ENCODE measurements around the gene NANOS1. TPM values are rescaled to one million over a fixed set of nuclear protein-coding genes. Genes with fewer than 3 reads are reported as not detected.
"Not testable (repeated sequence)": the region's sequence is repeated elsewhere in the genome, so short reads cannot be mapped to it uniquely, and the experiment has no call there.

NANOS1 gene
- polyA plus RNA-seq, 10 donors = 3.1 to 10.3 (median 5.4) TPM

- no peak for DNase-seq
Observed at GRCh38 chr10:119005362-119006043, 24.0 kb upstream of the NANOS1 start.

DNA sequence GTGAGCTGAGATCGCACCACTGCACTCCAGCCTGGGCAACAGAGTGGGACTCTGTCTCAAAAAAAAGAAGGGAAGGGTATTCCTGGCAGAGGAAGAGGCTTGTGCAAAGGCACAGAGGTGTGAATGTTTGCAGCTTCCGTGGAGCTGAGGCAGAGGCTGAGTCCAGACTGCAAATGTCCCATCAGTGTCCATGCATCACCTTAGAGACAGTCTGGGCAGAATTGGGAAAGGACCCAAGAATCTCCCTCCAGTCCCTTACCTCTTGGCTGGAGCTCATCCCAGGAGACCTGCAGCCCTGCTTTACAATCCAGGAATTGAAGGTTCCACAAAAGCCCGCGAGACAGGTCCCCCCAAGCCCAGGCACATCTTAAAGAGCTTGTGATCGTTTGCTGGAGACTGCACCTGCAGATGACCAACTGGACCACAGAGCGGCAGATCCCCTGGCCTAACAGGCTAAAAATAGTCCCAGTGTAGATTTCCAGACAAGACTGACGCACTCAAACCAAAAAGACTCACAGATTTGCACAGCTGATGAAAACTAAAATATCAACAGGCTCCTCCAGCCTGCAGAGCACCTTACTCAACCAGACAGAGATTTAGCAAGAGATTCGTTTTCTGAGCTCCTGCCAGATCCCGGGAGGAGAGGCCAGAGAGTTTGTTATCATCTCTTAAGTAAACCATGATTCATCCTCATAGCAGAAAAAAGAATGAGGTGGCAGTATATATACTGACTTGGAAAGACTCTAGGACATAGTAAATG lies 22.9 kb upstream of the NANOS1 start:
- peak in 2 of 3 donors; percentile 54 to 88 for DNase-seq

GRCh38 chr10:119007211-119007574 lies 22.3 kb upstream of the NANOS1 start:
- no peak for DNase-seq

DNA sequence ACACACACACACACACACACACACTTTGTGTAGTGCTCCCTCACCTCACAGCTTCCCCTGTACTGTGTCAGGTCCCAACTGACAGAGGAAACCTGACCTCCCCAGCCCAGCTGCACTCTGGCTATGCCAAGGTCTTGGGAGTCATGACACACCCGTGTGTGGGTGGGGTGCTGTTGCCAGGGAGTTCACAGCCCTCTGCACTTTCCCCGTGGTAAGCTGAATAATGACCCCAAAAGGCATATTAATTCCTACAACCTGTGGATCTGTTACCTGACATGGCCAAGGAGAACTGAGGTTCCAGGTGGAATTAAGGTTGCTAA lies 8.9 kb upstream of the NANOS1 start:
- no peak for DNase-seq

DNA sequence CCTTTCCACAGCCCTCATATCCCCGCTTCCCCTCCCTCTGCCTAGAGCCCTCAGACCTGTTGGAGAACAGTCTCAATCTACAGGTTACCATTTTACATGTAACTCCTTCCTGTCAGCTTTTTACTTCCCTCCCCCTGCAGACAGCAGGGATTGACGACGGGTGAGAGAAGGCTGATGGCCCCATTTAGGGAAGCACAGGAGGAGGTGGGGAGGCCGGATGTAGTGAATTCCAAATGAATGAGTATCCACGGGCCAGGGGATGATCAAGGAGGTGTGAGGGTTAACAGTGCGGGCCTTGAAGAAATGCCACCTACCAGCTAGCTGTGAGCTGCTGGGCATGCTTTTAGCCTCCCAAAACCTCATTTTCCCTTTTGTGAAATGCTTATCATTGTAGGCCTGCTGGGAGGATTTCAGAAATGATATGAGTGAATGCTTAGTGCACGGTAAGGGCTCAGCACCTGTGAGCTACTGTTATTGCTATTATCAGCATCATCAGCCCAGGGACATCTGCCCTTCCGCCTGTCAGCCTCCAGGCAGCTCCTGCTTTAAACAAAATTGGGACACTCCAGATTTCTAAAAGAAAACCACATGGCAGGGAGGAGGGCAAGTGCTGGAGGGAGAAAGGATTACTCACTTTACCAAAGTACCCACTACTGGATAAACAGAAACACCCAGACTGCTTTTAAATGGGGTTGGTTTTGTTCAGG lies 6.5 kb upstream of the NANOS1 start:
- peak in 1 of 3 donors; percentile 32 for DNase-seq

GRCh38 chr10:119023553-119023868 lies 6.0 kb upstream of the NANOS1 start:
- no peak for DNase-seq

DNA sequence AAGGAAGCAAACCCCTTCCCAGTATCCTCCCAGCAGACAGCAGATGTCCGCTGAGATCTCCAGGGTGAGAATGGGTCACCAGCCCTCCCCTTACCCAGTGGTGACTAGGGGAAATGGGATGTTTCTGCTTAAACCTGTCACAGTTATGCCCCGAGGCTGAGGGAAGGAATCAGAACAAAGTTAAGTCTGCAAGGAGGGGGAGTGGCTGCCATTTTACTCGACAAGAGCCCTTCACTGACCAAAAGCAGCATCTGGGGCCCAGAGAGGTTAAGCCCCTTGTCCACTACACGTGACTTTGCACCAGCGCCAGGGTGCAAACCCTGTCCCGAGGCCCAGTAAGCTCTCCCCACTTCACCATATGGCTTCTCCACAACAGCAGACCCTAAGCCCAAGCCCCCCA lies 4.6 kb upstream of the NANOS1 start:
- no peak for DNase-seq

GRCh38 chr10:119025336-119025735 lies 4.2 kb upstream of the NANOS1 start:
- peak in 2 of 3 donors; percentile 37 to 42 for DNase-seq

- DNase-seq = no peak
Observed at GRCh38 chr10:119025776-119026175, 3.7 kb upstream of the NANOS1 start.

- no peak for DNase-seq
Observed at GRCh38 chr10:119026301-119027110, 3.0 kb upstream of the NANOS1 start.

GRCh38 chr10:119028445-119028899 lies 1.0 kb upstream of the NANOS1 start:
- not testable (repeated sequence) for DNase-seq

- peak; percentile 84 to 95 (median 93) for DNase-seq
Observed at GRCh38 chr10:119028900-119029612, 458 bp upstream of the NANOS1 start.

DNA sequence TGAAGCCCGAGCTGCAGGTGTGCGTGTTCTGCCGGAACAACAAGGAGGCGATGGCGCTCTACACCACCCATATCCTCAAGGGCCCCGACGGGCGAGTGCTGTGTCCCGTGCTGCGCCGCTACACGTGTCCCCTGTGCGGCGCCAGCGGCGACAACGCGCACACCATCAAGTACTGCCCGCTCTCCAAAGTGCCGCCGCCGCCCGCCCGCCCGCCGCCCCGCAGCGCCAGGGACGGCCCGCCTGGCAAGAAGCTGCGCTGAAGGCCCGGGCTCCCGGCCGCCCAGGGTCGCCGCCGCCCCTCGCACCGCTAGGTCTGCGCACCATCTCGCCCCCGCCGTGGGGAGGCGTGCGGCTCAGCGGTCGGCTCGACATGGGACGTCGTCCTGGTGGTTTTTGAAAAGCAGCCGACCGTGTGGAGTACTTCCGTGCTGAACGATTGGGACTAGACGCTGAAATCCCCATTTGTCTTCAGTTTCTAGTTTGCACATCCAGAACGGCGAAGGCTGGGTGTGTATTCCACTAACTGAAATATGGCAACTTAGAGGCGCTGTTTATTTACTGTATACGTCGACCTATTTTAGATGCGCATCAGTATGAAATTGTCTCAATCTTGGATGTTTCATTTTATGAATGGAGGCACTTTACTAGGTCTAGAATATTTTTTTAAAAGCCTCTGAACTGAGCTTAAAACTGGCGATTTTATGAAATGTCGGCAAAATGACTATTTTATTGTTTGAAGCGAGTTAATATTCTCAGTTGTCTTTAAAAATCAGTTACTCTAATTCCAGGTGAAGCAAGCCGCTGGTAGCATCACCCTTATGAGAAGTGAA lies 1.1 kb downstream of the NANOS1 start:
- DNase-seq = peak in 2 of 3 donors; percentile 11 to 70

- DNase-seq = no peak
Observed at GRCh38 chr10:119031496-119032059, 2.1 kb downstream of the NANOS1 start.

- no peak for DNase-seq
Observed at GRCh38 chr10:119039161-119039560, 9.6 kb downstream of the NANOS1 start.

- DNase-seq = no peak
Observed at GRCh38 chr10:119041326-119041725, 11.8 kb downstream of the NANOS1 start.

DNA sequence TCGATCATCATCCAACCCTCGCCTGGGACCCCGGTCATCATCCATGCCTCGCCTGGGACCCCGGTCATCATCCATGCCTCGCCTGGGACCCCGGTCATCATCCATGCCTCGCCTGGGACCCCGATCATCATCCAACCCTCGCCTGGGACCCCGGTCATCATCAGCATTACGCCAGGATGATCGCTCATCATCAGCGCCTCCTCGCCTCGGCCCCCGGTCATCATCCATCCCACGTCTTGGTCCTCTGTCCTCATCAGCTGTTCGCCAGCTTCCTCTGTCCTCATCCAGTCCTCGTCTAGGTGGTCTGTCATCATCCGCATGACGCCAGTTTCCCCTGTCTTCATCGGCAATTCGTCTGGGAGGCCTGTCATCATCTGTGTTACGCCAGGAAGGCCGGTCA lies 12.7 kb downstream of the NANOS1 start:
- no peak for DNase-seq

- no peak for DNase-seq
Observed at GRCh38 chr10:119045561-119045960, 16.0 kb downstream of the NANOS1 start.

DNA sequence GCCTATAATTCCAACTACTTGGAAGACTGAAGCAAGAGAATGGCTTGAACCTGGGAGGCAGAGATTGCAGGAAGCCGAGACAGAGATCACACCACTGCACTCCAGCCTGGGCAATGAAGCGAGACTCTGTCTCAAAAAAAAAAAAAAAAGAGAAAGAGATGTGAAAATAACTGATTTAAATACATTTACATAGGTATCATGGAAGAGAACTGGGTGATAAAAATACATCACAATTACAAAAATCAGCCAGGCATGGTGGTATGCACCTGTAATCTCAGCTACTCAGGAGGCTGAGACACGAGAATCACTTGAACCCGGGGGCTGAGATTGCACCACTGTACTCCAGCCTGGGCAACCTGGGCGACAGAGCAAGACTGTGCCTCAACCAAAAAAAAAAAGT lies 19.8 kb downstream of the NANOS1 start:
- no peak for DNase-seq

- no peak for DNase-seq
Observed at GRCh38 chr10:119049777-119050176, 20.3 kb downstream of the NANOS1 start.
